Right atrium auricular region (tissue), 2 donors: Measurements from ENCODE around the gene MAPRE3. TPM values are rescaled to one million over a fixed set of nuclear protein-coding genes. Genes with fewer than 3 reads are reported as not detected.

Experiments
- DNase-seq: peaks from one replicate; pipeline ENCODE4 v3.0.0-alpha.2; 2019; ENCODE audit warnings: low spot score
- H3K27ac ChIP-seq, 2 donors: fragments of 200-600 bp; sonication (generic); 1 replicate in 1 of 2; 2 replicates in 1 of 2; pipeline ENCODE4 v1.5.1; 2016 to 2019
- H3K27me3 ChIP-seq, 2 donors: fragments of 200-600 bp; sonication (generic); one replicate each; pipeline versions ENCODE4 v1.5.1 to v1.6.0; 2017 to 2019
- H3K36me3 ChIP-seq: fragments of 200-600 bp; sonication (generic); one replicate; pipeline ENCODE4 v1.5.1; 2016
- H3K4me1 ChIP-seq, 2 donors: fragments of 200-600 bp; sonication (generic); one replicate each; pipeline versions ENCODE4 v1.5.1 to v1.6.0; 2017 to 2019
- H3K4me3 ChIP-seq, 2 donors: fragments of 200-600 bp; sonication (generic); 1 replicate in 1 of 2; 2 replicates in 1 of 2; pipeline ENCODE4 v1.5.1; 2017 to 2019; ENCODE audit warnings: mild to moderate bottlenecking in 1 of 2, moderate library complexity in 1 of 2
- H3K9me3 ChIP-seq, 2 donors: fragments of 200-600 bp; sonication (generic); one replicate each; pipeline ENCODE4 v1.5.1; 2019
- total RNA-seq, 2 donors: library from RNA; depleted of rRNA; stranded (reverse); fragments of >200 nt; gene quantifications; one replicate each; pipeline ENCODE4 v1.1.0, GENCODE V29; 2016
- TF ChIP-seq, protein P1 (sequence below), 2 donors: fragments of 200-600 bp; sonication (generic); IDR thresholded peaks; one replicate each; pipeline ENCODE4 v1.5.1; 2019; ENCODE audit warnings: antibody characterized with exemption in 2 of 2

MAPRE3 gene
- total RNA-seq, 2 donors from 2014 or later, result 20.6 to 33.4 TPM

DNA sequence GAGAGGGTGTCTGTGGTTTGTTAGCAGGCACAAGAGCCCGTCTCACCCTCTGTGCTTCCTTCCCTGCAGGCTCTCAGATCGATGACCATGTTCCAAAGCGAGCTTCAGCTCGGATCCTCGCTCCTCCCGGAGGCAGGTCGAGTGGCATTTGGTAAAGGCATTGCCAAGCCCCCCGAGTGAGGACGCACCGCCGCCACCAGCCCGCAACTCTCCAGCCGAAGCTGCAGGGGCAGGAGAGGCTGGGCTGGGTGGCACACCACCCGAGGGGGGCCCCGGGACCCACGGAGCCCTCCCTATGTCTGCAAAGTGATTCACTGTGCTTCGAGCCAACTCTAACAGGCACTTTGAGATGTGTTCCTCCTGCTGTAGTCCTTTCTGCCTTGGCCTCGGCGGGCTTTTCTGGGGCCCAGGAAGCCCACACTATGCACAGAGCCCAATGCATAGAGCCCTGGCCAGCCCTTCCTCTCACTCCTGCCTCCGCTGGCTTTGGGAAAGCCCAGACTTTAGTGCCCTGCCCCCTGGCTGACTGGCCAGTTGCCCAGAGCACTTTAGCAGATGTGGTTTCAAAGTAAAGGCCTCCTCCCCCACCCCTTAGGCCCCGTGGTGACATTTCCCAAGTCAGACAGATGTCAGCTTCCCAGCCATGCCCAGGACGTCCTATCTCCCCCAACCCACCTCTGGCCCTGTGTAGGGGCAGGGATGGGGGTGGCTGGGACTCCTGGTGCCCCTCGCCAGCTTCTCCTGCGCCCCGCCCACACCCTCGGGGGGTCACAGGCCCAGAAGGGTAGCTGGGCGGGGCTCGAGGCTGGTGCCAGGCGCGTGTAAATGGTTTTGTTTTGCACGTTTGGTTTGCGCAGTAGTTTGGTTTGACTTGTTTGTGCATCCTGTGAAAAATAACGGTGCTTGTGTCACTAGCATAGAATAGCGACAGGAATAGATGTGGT is 23.3 kb upstream of the MAPRE3 start:
- TF ChIP-seq, protein P1, sequence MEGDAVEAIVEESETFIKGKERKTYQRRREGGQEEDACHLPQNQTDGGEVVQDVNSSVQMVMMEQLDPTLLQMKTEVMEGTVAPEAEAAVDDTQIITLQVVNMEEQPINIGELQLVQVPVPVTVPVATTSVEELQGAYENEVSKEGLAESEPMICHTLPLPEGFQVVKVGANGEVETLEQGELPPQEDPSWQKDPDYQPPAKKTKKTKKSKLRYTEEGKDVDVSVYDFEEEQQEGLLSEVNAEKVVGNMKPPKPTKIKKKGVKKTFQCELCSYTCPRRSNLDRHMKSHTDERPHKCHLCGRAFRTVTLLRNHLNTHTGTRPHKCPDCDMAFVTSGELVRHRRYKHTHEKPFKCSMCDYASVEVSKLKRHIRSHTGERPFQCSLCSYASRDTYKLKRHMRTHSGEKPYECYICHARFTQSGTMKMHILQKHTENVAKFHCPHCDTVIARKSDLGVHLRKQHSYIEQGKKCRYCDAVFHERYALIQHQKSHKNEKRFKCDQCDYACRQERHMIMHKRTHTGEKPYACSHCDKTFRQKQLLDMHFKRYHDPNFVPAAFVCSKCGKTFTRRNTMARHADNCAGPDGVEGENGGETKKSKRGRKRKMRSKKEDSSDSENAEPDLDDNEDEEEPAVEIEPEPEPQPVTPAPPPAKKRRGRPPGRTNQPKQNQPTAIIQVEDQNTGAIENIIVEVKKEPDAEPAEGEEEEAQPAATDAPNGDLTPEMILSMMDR (IDR thresholded peaks at IDR 0.05), result no peak
- H3K27ac ChIP-seq, result no peak overlapping the region
- H3K36me3 ChIP-seq, result no peaks in the 10 kb centered on the region
- no peaks in the 10 kb centered on the region for H3K27me3 ChIP-seq
- no peak for DNase-seq
- no peak overlapping the region for H3K4me3 ChIP-seq
- peaks cover 0 to 9% of the 10 kb centered on the region in 2 donors for H3K4me1 ChIP-seq
- no peaks in the 10 kb centered on the region for H3K9me3 ChIP-seq

DNA sequence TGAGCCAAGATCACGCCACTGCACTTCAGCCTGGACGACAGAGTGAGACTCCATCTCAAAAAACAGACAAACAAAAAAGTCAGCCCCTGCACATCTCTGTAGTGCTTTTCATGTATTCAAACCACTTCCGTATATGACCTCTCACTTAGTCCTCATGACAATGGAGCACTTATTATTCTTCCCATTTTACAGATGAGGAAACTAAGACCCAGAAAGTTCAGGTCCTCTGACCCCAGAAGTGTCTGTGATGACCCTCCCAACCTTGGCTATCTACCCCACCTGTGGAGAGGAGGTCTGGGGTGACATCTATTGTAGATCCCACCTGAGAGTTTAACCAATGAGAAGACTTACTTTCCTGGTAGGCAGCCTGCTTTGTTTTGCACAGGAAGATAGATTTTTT is 21.6 kb upstream of the MAPRE3 start:
- Histone ChIP-seq H3K4me3 (no peak overlapping the region), H3K4me1 (peaks cover 0 to 9% of the 10 kb centered on the region in 2 donors), H3K27ac (no peak overlapping the region), H3K36me3 (no peaks in the 10 kb centered on the region), H3K9me3 (no peaks in the 10 kb centered on the region), H3K27me3 (no peaks in the 10 kb centered on the region)
- no peak for DNase-seq
- TF ChIP-seq, protein P1 (IDR thresholded peaks at IDR 0.05), result no peak

DNA sequence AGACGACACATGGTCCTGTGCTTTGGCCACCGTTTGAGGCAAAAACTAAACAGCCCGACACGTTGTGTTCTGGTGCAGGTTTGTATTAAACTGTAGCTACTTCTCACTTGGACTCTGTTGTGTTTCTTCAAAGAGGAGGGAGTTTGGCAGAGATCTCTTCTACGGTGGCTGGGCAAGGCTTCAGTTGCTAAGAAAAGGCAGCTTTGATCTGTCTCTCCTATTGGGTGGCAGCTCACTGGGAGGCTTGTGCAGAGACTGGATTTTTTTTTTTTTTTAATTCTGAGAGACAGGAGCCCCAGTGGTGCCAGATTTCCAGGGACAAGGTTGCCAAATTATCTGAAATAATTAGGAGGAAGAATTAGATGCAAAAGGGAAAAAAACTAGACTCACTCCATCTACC is 20.2 kb upstream of the MAPRE3 start:
- Histone ChIP-seq H3K27ac (no peak overlapping the region), H3K4me1 (peaks cover 0 to 9% of the 10 kb centered on the region in 2 donors), H3K9me3 (no peaks in the 10 kb centered on the region), H3K27me3 (no peaks in the 10 kb centered on the region), H3K4me3 (no peak overlapping the region), H3K36me3 (no peaks in the 10 kb centered on the region)
- no peak for DNase-seq
- TF ChIP-seq, protein P1 (IDR thresholded peaks at IDR 0.05), result no peak

DNA sequence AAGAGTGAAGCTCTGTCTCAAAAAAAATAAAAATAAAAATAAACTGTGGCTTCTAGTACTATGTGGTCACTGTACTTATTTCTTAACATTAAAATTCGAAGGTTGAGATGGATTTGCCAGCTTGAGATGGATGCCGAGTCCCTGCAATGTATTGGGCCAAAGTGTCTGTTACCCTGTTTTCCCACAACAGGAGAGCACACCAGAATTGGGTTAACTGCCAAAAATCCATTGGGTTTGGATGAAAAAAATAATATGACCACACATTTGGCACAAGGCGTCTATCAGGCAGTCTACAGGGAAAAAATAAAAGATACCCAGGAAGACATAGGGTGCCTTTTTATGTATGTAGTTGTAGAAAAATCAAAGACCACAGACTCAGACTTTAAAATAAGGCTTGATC is 19.2 kb upstream of the MAPRE3 start:
- DNase-seq, result no peak
- peaks cover 0 to 9% of the 10 kb centered on the region in 2 donors for H3K4me1 ChIP-seq
- TF ChIP-seq, protein P1 (IDR thresholded peaks at IDR 0.05), result no peak
- no peak overlapping the region for H3K27ac ChIP-seq
- no peaks in the 10 kb centered on the region for H3K9me3 ChIP-seq
- H3K36me3 ChIP-seq, result no peaks in the 10 kb centered on the region
- no peak overlapping the region for H3K4me3 ChIP-seq
- no peaks in the 10 kb centered on the region for H3K27me3 ChIP-seq

DNA sequence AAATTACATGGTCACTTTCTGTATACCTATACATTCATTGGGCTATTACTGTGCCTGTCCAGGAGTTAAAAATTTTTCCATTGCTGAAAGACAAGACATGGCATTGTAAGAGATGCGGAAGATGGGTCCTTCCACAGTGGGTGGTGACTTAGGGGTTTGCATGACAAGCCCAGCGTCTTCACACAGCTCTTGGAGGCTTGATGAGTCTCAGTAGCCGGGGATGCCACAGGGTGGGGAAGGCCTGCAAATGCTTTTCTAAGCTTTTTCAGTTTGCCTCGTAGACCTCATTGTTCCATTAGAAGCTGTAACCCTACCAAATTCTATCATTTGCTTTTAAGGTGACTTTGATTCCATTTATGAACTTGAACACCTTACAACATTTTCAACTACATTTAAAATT is 18.1 kb upstream of the MAPRE3 start:
- DNase-seq, result no peak
- TF ChIP-seq, protein P1 (IDR thresholded peaks at IDR 0.05), result no peak
- Histone ChIP-seq H3K27ac (no peak overlapping the region), H3K9me3 (no peaks in the 10 kb centered on the region), H3K27me3 (no peaks in the 10 kb centered on the region), H3K4me3 (no peak overlapping the region), H3K36me3 (no peaks in the 10 kb centered on the region), H3K4me1 (peaks cover 0 to 4% of the 10 kb centered on the region in 2 donors)
